Astrocyte of the cerebellum (primary cell): ENCODE measurements around the gene ARHGAP45.
A peak's percentile ranks its signal among the peaks of the same experiment; 100 is the strongest.
"Not testable (repeated sequence)": the region's sequence is repeated elsewhere in the genome, so short reads cannot be mapped to it uniquely, and the experiment has no call there.

Source experiments
- DNase-seq: peaks from one replicate; pipeline ENCODE4 v3.0.0-alpha.2; 2011; ENCODE audit warnings: low read depth
- H3K4me3 ChIP-seq: 2 replicates; pipeline ENCODE4 v1.5.1; 2011; ENCODE audit warnings: mild to moderate bottlenecking, low read depth, low read length, moderate library complexity
- in situ Hi-C: cut with HindIII; loops from 2 replicates; pipeline ENCODE4 v1.10.0; 2017; ENCODE audit warnings: low sequenced_read_pairs
- TF ChIP-seq, protein P1 (sequence below): IDR thresholded peaks from 2 replicates; pipeline ENCODE4 v1.5.1; 2012; ENCODE audit warnings: low read length, low read depth, moderate library complexity, mild to moderate bottlenecking; ENCODE audit errors: missing control alignments

The ARHGAP45 gene

DNA sequence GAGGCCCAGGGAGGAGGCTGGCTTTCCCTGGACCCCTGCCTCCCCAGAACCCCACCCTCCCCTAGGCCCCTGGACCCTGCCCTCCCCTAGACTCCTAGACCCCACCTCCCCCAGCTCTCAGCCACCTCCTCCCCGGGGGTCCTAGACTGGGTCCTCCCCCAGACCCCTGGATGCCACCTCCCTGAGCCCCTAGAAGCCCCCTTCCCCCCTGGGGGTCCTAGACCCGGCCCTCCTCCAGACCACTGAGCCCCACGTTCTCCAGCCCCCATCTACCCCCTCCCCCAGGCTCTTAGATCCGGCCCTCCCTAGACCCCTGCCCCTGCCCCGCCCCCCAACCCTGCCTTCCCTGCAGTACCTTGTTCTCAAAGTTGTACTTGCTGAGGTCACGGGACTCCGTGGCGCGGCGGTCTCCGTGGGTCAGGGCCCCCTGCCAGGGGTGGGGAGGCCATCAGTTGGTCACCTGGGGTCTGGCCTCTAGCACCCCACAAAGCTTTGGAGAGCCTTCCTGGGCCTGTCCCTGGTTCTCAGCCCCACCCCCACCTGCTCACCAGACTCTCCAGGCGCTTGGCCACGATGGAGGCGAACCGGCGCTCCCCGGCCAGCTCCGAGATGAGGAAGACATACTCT, 44.8 kb downstream of the ARHGAP45 start:
- H3K4me3 ChIP-seq = no peak overlapping the region
- in situ Hi-C loops = no loop called here
- DNase-seq = no peak
- TF ChIP-seq, protein P1, sequence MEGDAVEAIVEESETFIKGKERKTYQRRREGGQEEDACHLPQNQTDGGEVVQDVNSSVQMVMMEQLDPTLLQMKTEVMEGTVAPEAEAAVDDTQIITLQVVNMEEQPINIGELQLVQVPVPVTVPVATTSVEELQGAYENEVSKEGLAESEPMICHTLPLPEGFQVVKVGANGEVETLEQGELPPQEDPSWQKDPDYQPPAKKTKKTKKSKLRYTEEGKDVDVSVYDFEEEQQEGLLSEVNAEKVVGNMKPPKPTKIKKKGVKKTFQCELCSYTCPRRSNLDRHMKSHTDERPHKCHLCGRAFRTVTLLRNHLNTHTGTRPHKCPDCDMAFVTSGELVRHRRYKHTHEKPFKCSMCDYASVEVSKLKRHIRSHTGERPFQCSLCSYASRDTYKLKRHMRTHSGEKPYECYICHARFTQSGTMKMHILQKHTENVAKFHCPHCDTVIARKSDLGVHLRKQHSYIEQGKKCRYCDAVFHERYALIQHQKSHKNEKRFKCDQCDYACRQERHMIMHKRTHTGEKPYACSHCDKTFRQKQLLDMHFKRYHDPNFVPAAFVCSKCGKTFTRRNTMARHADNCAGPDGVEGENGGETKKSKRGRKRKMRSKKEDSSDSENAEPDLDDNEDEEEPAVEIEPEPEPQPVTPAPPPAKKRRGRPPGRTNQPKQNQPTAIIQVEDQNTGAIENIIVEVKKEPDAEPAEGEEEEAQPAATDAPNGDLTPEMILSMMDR = no peak

DNA sequence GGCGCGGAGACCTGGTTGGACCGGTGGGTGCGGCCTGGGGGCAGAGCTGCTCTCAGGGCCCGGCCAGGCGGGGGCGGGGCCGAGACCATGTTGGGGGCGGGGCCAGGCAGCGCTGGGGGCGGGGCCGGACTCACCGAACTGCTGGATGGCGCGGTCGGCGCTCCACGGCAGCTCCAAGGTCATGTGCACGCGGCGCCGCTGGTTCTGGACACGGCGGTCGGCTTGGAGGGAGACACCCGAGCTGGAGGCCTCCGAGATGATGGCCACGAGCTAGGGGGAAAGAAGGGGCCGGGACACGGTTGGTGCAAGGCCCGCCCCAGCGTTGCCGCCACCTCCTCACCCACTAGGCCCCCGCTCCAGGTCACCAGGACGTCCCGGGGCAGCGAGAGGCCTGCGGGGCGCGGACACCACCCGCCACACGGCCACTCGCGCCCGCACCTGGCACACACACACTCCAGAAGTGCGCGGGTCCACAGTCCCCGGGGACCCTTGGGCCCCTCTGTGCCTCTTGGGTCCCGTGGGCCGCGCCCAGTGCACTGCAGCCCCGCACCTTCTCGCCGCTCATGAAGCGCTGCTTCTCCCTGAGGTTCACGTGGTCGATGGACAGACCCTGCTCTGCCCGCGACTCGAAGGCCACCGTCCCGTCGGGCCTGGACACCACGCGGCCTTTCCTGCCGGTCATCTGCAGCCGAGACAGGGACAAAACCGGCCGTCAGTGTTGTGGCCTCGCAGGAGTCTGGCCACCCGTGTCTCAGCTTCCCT, 45.5 kb downstream of the ARHGAP45 start:
- in situ Hi-C loops = no loop called here
- no peak overlapping the region for H3K4me3 ChIP-seq
- TF ChIP-seq, protein P1 = no peak
- no peak for DNase-seq

DNA sequence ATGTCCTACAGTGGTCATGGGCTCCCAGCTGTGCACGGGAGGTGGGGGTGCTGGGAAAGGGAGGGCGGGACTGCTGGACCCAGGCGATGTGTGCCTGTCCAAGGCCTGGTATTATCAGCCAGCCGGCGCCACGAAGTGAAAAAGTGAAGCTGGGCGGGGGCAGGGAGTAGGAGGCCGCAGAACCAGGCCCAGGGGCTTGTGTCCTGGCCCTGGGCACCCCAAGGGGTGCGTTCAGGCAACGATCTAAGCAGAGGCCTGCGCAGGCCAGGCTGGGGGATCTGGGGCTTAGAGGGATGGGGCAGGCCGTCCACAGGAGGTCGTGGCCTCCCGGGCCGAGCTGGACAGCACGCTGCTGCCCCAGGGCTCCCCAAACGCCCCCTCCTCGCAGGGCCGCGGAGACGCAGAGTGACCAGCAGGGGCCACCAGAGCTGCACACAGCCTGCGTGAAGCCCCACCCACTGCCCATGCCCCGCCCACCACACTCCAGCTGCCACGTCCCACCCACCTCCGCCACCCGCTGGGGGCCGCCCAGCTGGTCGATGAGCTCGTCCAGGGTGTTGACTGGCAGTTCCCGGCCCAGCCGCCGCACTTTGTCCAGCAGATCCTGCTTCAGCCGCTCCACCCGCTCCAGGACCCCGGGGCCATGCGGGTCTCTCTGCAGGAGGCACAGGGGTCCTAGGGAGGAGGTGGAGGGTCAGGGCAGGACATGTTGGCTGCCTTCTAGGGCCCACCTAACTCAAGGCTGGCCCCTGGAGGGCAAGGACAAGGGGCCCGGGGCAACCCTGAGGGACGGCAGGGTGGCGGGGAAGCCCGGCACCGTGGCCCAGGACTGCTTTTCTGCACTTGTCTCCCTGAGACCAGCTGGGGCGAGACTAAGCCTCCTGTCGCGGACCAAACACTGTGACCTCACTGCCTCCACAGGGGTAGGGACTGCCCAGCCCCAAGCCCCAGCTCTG, 46.3 kb downstream of the ARHGAP45 start:
- in situ Hi-C loops = no loop called here
- no peak overlapping the region for H3K4me3 ChIP-seq
- TF ChIP-seq, protein P1 = peak; percentile 73
- DNase-seq = peak; percentile 63

DNA sequence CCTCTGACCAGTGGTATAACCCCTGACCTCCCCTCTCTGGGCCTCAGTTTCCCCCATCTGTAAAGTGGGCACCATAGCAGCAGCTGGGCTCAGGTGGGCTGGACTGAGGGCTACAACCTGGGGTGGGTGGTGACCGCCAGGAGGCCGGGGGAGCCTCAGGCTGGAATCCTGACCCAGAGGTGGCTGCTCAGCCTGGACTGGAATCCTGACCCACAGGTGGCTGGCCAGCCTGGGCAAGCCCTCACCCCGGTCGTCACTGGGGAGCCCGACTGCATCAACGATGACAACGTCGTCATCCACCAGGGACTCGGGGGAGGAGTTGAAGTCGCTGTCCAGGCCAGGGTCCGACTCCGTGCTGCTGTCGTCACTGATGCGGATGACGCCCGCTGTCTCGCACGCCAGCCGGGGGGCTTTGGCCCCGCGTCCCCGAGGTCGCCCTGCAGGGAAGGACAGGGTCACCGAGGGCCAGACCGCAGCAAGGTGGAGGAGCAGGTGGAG, 47.1 kb downstream of the ARHGAP45 start:
- no peak overlapping the region for H3K4me3 ChIP-seq
- in situ Hi-C loops = no loop called here
- TF ChIP-seq, protein P1 = no peak
- no peak for DNase-seq

DNA sequence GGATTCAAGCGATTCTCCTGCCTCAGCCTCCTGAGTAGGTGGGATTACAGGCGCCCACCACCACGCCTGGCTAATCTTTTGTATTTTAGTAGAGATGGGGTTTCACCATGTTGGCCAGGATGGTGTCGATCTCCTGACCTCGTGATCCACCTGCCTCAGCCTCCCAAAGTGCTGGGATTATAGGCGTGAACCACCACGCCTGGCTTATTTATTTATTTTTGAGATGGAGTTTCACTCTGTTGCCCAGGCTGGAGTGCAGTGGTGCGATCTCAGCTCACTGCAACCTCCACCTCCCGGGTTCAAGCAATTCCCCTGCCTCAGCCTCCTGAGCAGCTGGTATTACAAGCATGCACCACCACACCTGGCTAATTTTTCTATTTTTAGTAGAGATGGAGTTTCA, 47.8 kb downstream of the ARHGAP45 start:
- H3K4me3 ChIP-seq, DNase-seq, in situ Hi-C loops: not testable (repeated sequence)

DNA sequence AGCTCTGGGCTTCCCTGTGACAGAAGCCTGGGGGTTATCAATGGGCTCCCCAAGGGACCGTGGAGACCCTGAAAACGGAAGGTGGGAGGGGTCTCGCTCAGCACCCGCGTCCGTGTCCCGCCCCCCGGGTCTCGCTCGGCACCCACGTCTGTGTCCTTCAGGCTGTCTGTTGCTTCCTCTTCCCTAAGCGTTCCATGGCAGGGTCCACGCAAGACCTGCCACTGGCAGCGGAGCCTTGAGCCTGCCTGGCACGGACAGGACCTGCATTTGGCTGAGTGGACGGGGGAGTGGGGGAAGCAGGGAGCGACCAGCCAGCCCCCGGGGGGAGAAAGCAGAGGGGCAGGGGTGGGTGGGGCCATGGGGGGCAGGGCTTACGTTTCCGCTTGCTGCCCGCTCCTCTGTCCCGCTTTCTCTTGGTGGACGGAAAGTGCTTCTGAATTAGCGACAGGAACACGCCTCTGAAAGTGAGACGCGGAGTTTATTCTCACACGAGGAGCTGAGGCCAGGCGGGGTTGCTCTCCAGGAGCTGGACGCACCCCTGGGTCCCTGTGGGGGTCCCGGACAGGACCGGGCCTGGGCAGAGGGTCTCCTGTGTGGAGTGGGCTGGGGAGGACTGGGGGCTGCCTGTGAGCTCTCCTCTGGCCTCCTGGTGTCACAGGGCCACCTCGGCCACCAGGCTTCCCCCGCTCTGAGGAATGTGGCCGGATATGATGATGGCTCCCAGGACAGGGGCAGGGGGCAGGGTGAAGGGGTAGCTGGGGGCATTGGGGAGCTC, 48.9 kb downstream of the ARHGAP45 start:
- TF ChIP-seq, protein P1 = no peak
- H3K4me3 ChIP-seq = no peak overlapping the region
- no peak for DNase-seq
- in situ Hi-C loops = no loop called here
